Activated T-helper 2 cell treated with anti-CD3 and anti-CD28 coated beads, Interferon-gamma antibody, Interleukin-2, Interleukin-4, amounts not matched to agents 10 μg/mL and 5 μg/mL and 100 μg/mL, durations not matched to agents 14 hours and 24 hours and 36 hours (primary cell): Measurements from ENCODE around the gene SLC6A14. TPM values are rescaled to one million over a fixed set of nuclear protein-coding genes. Genes with fewer than 3 reads are reported as not detected.

Source experiments
- DNase-seq: peaks from one replicate; pipeline ENCODE4 v3.0.0; 2021; ENCODE audit warnings: low spot score
- H3K27ac Mint-ChIP-seq: one replicate; pipeline ENCODE4 v1.8.0; 2021; ENCODE audit warnings: mixed read lengths
- H3K27me3 Mint-ChIP-seq: one replicate; pipeline ENCODE4 v1.8.0; 2021; ENCODE audit warnings: low read depth, mixed read lengths
- H3K36me3 Mint-ChIP-seq: one replicate; pipeline ENCODE4 v1.8.0; 2021; ENCODE audit warnings: low read depth, mixed read lengths
- H3K4me1 Mint-ChIP-seq: one replicate; pipeline ENCODE4 v1.8.0; 2021; ENCODE audit warnings: low read depth, mixed read lengths
- H3K4me3 Mint-ChIP-seq: one replicate; pipeline ENCODE4 v1.8.0; 2021; ENCODE audit warnings: low read depth, mild to moderate bottlenecking, moderate library complexity, mixed read lengths
- H3K9me3 Mint-ChIP-seq: one replicate; pipeline ENCODE4 v1.8.0; 2021; ENCODE audit warnings: mixed read lengths
- intact Hi-C: fragments of 100-400 bp; cut with micrococcal nuclease; formaldehyde crosslinking; loops from one replicate; pipeline ENCODE4 v1.15.1; 2023
- total RNA-seq: library from RNA; stranded (reverse); gene quantifications from 2 replicates; pipeline ENCODE4 v1.2.3, GENCODE V29; 2022

Gene SLC6A14, protein sequence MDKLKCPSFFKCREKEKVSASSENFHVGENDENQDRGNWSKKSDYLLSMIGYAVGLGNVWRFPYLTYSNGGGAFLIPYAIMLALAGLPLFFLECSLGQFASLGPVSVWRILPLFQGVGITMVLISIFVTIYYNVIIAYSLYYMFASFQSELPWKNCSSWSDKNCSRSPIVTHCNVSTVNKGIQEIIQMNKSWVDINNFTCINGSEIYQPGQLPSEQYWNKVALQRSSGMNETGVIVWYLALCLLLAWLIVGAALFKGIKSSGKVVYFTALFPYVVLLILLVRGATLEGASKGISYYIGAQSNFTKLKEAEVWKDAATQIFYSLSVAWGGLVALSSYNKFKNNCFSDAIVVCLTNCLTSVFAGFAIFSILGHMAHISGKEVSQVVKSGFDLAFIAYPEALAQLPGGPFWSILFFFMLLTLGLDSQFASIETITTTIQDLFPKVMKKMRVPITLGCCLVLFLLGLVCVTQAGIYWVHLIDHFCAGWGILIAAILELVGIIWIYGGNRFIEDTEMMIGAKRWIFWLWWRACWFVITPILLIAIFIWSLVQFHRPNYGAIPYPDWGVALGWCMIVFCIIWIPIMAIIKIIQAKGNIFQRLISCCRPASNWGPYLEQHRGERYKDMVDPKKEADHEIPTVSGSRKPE
- not detected in 2 replicates for total RNA-seq

DNA sequence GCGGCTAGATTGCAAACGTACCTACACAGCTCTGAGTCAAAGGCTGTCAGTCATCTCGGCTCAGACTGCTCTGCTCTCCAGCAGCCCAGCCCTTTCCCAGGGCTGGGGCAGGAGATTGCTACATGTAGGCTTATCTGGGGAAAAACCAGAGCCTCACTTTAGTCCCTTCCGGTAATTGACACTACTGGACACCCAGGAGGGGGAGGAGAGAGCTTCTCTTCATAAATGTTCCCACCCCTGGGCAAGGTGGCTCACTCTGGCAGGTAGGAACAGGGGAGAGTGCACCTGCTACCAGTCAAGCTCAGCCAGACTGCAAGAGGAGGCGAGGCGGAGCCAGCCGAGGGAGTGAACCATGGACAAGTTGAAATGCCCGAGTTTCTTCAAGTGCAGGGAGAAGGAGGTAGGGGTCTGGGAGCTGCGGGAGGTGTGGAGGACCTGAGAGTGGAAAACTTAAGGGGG, at the start of gene SLC6A14:
TSS of gene SLC6A14 (plus strand) at position 249 of the 459 bp plus-strand sequence. CDS start at position 353, 104 bp downstream.
- Mint-ChIP-seq H3K4me3 (no peak within 1 kb of the TSS), H3K4me1 (no peaks in the 10 kb centered on the region), H3K27me3 (no peaks in the 10 kb centered on the region), H3K36me3 (no peaks in the 10 kb centered on the region), H3K27ac (no peak within 1 kb of the TSS), H3K9me3 (no peaks in the 10 kb centered on the region)
- intact Hi-C loops, result no loop called here
- DNase-seq, result no peak

DNA sequence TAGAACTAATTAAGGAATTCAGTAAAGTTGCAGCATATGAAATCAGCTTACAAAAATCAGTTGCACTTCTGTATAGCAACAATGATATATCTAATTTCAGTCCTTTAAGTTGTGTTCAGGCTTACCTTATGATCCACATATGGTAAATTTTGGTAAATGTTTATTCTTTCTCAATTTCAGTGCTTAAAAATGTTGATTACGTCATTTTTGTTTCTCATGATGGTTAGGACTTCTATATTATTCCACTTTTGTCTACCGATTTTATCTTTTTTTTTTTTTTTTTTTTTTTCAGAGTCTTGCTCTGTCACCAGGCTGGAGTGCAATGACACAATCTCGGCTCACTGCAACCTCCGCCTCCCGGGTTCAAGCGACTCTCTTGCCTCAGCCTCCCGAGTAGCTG, 40.7 kb upstream of the SLC6A14 start:
- H3K27ac Mint-ChIP-seq, result no peak overlapping the region
- no peaks in the 10 kb centered on the region for H3K9me3 Mint-ChIP-seq
- H3K36me3 Mint-ChIP-seq, result no peaks in the 10 kb centered on the region
- H3K4me1 Mint-ChIP-seq, result no peaks in the 10 kb centered on the region
- no peaks in the 10 kb centered on the region for H3K27me3 Mint-ChIP-seq
- no peak for DNase-seq
- no peak overlapping the region for H3K4me3 Mint-ChIP-seq
- intact Hi-C loops, result no loop called here

DNA sequence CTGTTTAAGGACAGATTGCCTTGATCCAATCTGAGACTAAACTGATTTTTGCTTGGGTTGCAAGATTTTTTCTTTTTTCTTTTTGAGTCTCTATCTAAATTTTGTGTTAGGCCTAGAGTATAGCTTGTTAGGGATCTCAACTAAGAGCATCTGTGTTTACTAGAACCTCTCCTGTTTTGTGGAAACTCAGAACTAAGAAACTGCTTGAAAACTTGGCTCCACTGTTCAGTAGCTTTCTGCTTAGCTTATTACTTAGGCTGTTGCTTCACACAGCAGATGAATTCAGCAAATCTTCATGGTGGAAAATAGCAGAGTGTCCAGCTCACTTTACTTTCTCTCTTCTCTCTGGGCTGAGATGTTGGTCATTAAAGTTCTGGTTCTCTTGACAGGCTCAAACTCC, 36.7 kb upstream of the SLC6A14 start:
- intact Hi-C loops, result no loop called here
- Mint-ChIP-seq H3K4me3 (no peak overlapping the region), H3K27ac (no peak overlapping the region), H3K36me3 (no peaks in the 10 kb centered on the region), H3K4me1 (no peaks in the 10 kb centered on the region), H3K27me3 (no peaks in the 10 kb centered on the region), H3K9me3 (no peaks in the 10 kb centered on the region)
- no peak for DNase-seq

DNA sequence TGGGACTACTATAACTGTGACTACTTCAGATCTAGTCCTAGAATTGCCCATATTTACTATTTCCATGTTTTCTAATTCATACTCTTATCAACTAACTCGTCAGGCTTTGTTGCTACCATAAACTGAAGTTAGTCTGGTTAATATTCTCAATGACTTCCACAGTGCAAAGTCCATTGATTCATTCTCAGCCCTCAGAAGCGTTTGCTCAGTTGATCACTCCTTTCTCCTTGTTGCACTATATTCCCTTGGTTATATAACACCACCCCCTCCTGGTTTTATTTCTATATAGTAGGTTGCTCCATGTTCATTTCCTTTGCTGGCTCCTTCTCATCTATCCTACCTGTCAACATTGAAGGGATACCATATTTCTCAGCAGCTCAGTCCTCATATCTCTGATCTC, 27.2 kb upstream of the SLC6A14 start:
- intact Hi-C loops, result no loop called here
- no peak overlapping the region for H3K4me3 Mint-ChIP-seq
- H3K27ac Mint-ChIP-seq, result no peak overlapping the region
- DNase-seq, result no peak
- H3K4me1 Mint-ChIP-seq, result no peaks in the 10 kb centered on the region
- H3K9me3 Mint-ChIP-seq, result no peaks in the 10 kb centered on the region
- H3K27me3 Mint-ChIP-seq, result no peaks in the 10 kb centered on the region
- H3K36me3 Mint-ChIP-seq, result no peaks in the 10 kb centered on the region

DNA sequence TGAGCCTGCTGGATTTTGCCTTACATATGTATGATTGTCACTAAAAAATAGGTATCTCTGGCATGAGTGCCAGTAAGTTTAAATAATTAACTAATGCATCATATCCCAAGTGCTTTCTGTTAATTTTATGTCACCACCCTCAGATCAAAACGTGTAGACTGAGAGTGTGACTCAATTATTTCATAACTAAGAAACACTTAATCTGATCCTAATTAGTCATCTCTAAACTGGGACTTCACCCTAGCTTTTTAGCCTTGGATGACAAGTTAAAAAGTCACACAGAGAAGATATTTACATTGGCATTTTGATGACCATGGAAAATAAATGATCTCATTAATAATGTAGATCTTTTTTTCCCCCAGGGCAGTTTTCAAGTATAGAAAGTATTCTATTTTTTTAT, 23.1 kb upstream of the SLC6A14 start:
- Mint-ChIP-seq H3K4me1 (no peaks in the 10 kb centered on the region), H3K27ac (no peak overlapping the region), H3K4me3 (no peak overlapping the region), H3K27me3 (no peaks in the 10 kb centered on the region), H3K36me3 (no peaks in the 10 kb centered on the region), H3K9me3 (no peaks in the 10 kb centered on the region)
- intact Hi-C loops, result no loop called here
- DNase-seq, result no peak

DNA sequence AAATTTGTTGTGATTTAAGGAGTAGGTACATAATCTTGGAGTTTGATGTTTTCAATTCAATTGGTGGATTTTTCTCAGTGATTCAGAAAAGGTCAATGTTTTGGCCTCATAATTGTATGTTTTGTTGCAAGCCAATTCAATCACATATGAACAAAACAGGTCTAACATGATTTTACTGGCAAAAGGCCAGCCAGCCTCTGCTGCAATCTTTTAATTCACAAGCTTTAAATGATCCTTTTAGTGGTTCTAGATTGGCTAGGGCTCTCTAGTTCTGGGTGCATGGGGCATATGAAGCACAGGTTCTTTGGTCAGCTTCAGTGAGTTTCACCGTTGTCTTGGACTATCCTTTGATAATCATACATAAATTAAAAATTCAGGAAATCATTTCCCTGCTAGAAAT, 19.2 kb upstream of the SLC6A14 start:
- Mint-ChIP-seq H3K4me1 (no peaks in the 10 kb centered on the region), H3K27ac (no peak overlapping the region), H3K9me3 (no peaks in the 10 kb centered on the region), H3K36me3 (no peaks in the 10 kb centered on the region), H3K4me3 (no peak overlapping the region), H3K27me3 (no peaks in the 10 kb centered on the region)
- DNase-seq, result no peak
- intact Hi-C loops, result no loop called here

DNA sequence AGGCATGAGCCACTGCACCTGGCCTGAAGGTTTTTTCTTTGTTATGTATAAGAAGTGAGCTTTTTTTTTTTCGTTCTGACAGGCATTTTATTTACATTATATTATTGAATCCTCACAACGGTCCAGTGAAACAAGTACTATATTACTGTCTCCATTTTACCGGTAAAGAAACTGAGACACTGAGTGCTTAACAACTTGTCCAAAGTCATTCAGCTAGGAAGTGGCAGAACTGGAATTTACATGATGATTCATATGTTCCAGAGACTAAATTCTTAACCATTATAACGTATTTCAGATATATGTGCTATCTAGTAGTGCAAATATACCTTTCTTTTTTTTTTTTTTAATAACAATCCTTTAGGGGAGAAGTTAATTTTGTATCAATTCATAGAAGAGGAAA, 18.4 kb upstream of the SLC6A14 start:
- intact Hi-C loops, result no loop called here
- Mint-ChIP-seq H3K9me3 (no peaks in the 10 kb centered on the region), H3K4me1 (no peaks in the 10 kb centered on the region), H3K36me3 (no peaks in the 10 kb centered on the region), H3K4me3 (no peak overlapping the region), H3K27me3 (no peaks in the 10 kb centered on the region), H3K27ac (no peak overlapping the region)
- DNase-seq, result no peak

DNA sequence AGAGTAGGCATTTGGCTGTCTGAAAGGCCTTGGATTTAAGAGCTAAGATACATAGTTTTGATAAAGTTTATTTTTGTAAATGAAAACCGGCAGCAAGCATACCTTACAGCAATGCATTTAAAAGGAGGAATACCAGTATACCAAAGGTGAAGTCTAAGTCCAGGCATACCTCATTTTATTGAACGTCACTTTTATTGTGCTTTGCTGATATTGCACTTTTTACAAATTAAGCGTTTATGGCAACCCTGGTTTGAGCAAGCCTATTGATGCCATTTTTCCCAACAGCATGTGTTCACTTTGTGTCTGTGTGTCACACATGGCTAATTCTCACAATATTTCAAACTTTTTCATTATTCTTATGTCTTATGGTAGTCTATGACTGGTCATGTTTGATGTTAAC, 8.4 kb upstream of the SLC6A14 start:
- H3K36me3 Mint-ChIP-seq, result no peaks in the 10 kb centered on the region
- H3K27ac Mint-ChIP-seq, result no peak overlapping the region
- no peaks in the 10 kb centered on the region for H3K9me3 Mint-ChIP-seq
- H3K4me3 Mint-ChIP-seq, result no peak overlapping the region
- DNase-seq, result no peak
- no peaks in the 10 kb centered on the region for H3K4me1 Mint-ChIP-seq
- H3K27me3 Mint-ChIP-seq, result no peaks in the 10 kb centered on the region
- intact Hi-C loops, result no loop called here

DNA sequence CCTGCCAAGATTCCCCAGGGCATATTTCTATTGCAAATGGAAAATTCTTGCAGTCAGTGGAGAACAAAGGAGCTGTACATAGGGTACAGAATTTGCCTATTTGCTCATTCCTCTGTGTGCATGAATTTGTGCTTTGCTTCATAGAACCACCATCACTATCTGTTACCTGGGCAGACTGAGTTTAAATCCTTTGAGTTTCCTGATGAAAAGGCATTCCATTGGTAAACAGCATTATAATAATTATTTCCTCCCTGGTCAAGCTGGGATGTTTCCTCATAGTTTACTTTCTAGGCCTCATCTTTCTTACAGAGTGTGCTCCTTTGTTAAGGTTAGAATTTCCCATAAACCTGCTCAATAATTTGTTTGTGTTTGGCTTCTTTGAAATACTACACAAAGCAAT, 809 bp upstream of the SLC6A14 start:
- intact Hi-C loops, result no loop called here
- Mint-ChIP-seq H3K27me3 (no peaks in the 10 kb centered on the region), H3K27ac (no peak overlapping the region), H3K9me3 (no peaks in the 10 kb centered on the region), H3K4me3 (no peak overlapping the region), H3K36me3 (no peaks in the 10 kb centered on the region), H3K4me1 (no peaks in the 10 kb centered on the region)
- DNase-seq, result no peak

DNA sequence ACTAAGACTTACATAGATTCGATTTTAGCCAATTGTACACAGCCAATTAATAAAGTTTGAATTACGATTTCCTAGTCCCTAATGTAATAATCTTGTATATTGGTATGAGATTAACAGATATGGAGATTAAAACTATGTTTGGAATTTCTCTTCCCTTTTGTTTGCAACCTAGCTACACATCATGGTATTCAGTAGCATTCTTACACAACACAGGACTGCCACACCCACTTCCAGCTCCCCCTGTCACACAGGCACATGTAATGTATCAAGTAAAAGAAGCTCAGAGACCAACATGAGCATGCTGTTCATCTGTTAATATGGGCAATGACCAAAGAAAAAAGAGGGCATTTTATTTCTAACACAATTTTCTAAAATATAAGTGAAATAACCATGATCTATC, 12.8 kb downstream of the SLC6A14 start:
- Mint-ChIP-seq H3K27ac (no peak overlapping the region), H3K36me3 (no peaks in the 10 kb centered on the region), H3K9me3 (no peaks in the 10 kb centered on the region), H3K4me3 (no peak overlapping the region), H3K4me1 (no peaks in the 10 kb centered on the region), H3K27me3 (no peaks in the 10 kb centered on the region)
- DNase-seq, result no peak
- intact Hi-C loops, result no loop called here

DNA sequence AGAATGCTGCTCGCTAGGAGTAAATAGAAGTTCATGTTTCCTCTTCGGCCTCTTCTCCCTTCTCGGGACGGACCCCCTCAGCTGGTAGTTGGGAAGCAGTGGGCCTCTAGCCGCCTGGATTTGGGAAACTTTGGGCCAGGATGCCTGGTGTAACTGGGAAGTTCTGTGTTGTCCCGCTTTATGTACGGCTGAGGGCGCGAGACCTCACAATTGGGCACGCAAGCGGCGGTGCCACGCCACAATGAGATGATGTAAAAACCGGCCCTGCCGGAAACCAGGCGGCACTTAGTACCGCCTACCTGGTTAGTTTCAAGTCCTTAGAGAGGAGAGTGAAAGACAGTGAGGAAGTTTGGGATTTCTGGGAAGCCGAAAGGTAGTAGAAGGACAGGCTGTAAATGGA, 26.4 kb downstream of the SLC6A14 start, which contains the start of gene CT83:
TSS of gene CT83 (minus strand) at position 155 of the 400 bp plus-strand sequence. CDS start at position 35, 120 bp downstream.
- no peaks in the 10 kb centered on the region for H3K4me1 Mint-ChIP-seq
- H3K27ac Mint-ChIP-seq, result no peak within 1 kb of the TSS
- H3K4me3 Mint-ChIP-seq, result no peak within 1 kb of the TSS
- H3K9me3 Mint-ChIP-seq, result no peaks in the 10 kb centered on the region
- DNase-seq, result no peak
- no peaks in the 10 kb centered on the region for H3K27me3 Mint-ChIP-seq
- H3K36me3 Mint-ChIP-seq, result no peaks in the 10 kb centered on the region
- intact Hi-C loops, result no loop called here

DNA sequence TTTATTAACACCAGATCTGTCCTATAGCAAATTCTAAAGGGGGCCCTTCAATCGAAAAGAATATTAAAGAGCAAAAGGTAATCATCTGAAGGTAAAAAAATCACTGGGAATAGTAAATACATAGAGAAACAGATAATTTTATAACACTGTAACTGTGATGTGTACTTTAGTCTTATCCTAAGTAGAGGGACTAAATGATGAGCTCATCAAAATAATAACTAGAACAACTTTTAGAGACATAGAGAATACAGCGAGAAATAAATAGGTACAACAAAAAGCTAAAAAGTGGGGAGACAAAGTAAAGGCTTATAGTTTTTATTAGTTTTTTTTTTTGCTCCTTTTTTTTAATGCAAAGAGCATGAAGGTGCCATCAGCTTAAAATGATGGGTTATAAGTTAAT, 43.7 kb downstream of the SLC6A14 start:
- H3K4me1 Mint-ChIP-seq, result no peaks in the 10 kb centered on the region
- H3K27me3 Mint-ChIP-seq, result no peaks in the 10 kb centered on the region
- H3K9me3 Mint-ChIP-seq, result no peaks in the 10 kb centered on the region
- H3K27ac Mint-ChIP-seq, result no peak overlapping the region
- intact Hi-C loops, result no loop called here
- DNase-seq, result no peak
- H3K36me3 Mint-ChIP-seq, result no peaks in the 10 kb centered on the region
- H3K4me3 Mint-ChIP-seq, result no peak overlapping the region

DNA sequence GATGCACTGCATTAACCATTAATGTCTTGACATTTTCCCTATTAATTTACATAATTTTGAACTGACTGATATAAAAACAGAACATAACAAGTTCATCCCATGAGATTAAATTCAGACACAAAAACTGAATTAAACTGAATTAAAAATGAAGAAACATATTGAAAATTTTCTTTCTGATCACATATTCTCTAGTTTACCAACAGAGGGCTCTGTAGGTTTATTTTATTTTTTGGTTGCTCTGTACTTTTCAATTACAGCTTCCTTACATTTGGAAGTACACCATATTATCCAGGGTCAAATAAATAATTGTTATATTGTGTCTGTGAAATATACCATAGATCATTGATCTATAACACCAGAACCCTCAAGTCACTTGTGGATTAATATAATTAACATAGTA, 53.7 kb downstream of the SLC6A14 start:
- Mint-ChIP-seq H3K4me3 (no peak overlapping the region), H3K27ac (no peak overlapping the region), H3K36me3 (no peaks in the 10 kb centered on the region), H3K4me1 (no peaks in the 10 kb centered on the region), H3K9me3 (no peaks in the 10 kb centered on the region), H3K27me3 (no peaks in the 10 kb centered on the region)
- DNase-seq, result no peak
- intact Hi-C loops, result no loop called here
